Ishikawa (cell line): ENCODE results near the gene PACC1.

Experiments
- CEBPB ChIP-seq: IDR thresholded peaks from 2 replicates; pipeline ENCODE4 v1.6.1; 2012
- EGR1 ChIP-seq: IDR thresholded peaks from 2 replicates; pipeline ENCODE4 v1.6.1; 2012
- EP300 ChIP-seq: IDR thresholded peaks from 2 replicates; pipeline ENCODE4 v1.6.1; 2012; ENCODE audit warnings: borderline replicate concordance
- RAD21 ChIP-seq: IDR thresholded peaks from 2 replicates; pipeline ENCODE4 v1.6.1; 2012; ENCODE audit warnings: low read depth
- TAF1 ChIP-seq: IDR thresholded peaks from 2 replicates; pipeline ENCODE4 v1.6.1; 2012; ENCODE audit warnings: low read depth, mild to moderate bottlenecking
- TEAD4 ChIP-seq: IDR thresholded peaks from 2 replicates; pipeline ENCODE4 v1.6.1; 2012
- TF ChIP-seq, protein P1 (sequence below): IDR thresholded peaks from 2 replicates; pipeline ENCODE4 v1.6.1; 2012; ENCODE audit warnings: low read depth, mild to moderate bottlenecking

DNA sequence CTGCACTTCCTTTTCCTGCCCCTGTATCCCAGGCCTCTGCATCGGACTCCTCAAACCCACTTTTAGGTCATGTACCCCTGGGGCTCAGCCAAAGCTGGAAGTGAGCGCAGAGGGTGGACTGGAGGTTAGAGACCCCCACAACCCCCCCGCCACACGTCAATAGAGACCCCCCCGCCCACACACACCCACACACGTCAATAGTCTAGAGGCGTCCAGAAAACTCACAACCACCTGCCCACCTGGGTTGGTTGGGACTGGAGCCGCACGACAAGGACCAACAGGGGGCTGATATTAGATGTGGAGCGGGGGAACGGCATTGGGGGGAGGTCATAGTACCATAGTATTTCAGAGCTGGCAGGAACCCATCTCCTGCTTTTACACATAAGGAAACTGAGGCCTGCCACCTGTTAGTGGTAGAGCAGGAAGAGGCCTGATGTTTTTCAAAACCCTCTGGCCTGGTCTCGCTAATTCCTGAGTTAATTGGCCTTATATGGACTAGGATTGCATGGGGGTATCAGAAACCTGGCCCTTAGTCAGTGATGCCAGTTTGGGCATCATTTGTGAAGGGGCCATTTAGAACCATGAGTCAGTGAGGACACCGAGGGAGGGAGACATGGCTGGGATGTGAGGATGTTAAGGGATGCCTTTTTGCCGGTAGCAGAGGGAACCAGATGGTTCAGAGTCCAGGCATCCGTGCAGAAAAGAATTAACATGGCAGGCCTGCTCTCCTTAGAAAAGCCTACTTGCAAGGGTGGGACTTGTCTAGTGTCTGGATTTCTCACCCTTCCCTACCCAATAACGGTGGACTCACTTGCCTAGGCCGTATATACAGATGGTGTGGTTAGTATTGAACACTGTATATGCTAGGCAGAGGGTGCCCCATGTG lies 19.1 kb upstream of the PACC1 start:
- TF ChIP-seq, protein P1, sequence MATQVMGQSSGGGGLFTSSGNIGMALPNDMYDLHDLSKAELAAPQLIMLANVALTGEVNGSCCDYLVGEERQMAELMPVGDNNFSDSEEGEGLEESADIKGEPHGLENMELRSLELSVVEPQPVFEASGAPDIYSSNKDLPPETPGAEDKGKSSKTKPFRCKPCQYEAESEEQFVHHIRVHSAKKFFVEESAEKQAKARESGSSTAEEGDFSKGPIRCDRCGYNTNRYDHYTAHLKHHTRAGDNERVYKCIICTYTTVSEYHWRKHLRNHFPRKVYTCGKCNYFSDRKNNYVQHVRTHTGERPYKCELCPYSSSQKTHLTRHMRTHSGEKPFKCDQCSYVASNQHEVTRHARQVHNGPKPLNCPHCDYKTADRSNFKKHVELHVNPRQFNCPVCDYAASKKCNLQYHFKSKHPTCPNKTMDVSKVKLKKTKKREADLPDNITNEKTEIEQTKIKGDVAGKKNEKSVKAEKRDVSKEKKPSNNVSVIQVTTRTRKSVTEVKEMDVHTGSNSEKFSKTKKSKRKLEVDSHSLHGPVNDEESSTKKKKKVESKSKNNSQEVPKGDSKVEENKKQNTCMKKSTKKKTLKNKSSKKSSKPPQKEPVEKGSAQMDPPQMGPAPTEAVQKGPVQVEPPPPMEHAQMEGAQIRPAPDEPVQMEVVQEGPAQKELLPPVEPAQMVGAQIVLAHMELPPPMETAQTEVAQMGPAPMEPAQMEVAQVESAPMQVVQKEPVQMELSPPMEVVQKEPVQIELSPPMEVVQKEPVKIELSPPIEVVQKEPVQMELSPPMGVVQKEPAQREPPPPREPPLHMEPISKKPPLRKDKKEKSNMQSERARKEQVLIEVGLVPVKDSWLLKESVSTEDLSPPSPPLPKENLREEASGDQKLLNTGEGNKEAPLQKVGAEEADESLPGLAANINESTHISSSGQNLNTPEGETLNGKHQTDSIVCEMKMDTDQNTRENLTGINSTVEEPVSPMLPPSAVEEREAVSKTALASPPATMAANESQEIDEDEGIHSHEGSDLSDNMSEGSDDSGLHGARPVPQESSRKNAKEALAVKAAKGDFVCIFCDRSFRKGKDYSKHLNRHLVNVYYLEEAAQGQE = no peak
- TF ChIP-seq EP300 = no peak
- no peak for TF ChIP-seq TEAD4
- TF ChIP-seq TAF1 = no peak
- no peak for TF ChIP-seq EGR1
- no peak for TF ChIP-seq CEBPB
- TF ChIP-seq RAD21 = no peak
